K562 (cell line): ENCODE data around the gene GAP43. TPM values are rescaled to one million over a fixed set of nuclear protein-coding genes. Genes with fewer than 3 reads are reported as not detected.

ENCODE experiments used
- ATAC-seq: fragments of 200-7000 bp; cut with Tn5 transposase; 3 replicates; pipeline ENCODE4 v1.9.1; 2020; ENCODE audit warnings: moderate library complexity
- BruUV-seq: library from RNA; stranded (reverse); fragments of 400-500 nt; replicated peaks from 2 replicates; lab custom pipeline; 2021; lab: Mats Ljungman, UMichigan
- CTCF ChIA-PET: fragments of 300-600 bp; formaldehyde crosslinking; extraction: SDS; loops from one replicate; lab custom pipeline; 2021; ENCODE audit warnings: low intra/inter-chr PET ratio; lab: Yijun Ruan, JAX
- POLR2A ChIA-PET: fragments of 300-600, 350-650 bp; sonication (Branson Sonifier 250); formaldehyde crosslinking; extraction: SDS; loops from one replicate; lab custom pipeline; 2021; ENCODE audit warnings: antibody characterized with exemption, inconsistent platforms; lab: Yijun Ruan, JAX
- DNase-seq, 4 experiments: peaks; one replicate each; pipeline versions ENCODE4 v3.0.0 to v3.0.0-alpha.2; 2011 to 2018; ENCODE audit warnings: low spot score in 3 of 4, mixed read lengths in 3 of 4; ENCODE audit errors: extremely low read depth in 1 of 4
- FAIRE-seq: peaks from 2 replicates; lab custom pipeline; 2011; peaks lifted over from hg19 to GRCh38; lab: Jason Lieb, UNC
- H2AFZ ChIP-seq: 2 replicates; pipeline ENCODE4 v1.6.0; 2011; ENCODE audit warnings: low read depth, low read length, control low read depth, inconsistent platforms
- H3K27ac ChIP-seq: fragments of 200-600 bp; 3 replicates; pipeline ENCODE4 v1.8.0; 2011; ENCODE audit warnings: low read depth, mild to moderate bottlenecking, control low read depth, inconsistent platforms, low read length, moderate library complexity, mixed read lengths; ENCODE audit errors: extremely low read depth
- H3K27me3 ChIP-seq, 2 experiments: fragments of 300-600 bp in 1 of 2; 2 replicates in 1 of 2; 3 replicates in 1 of 2; pipeline versions ENCODE4 v1.6.0 to v1.8.0; 2011; ENCODE audit warnings: inconsistent platforms in 2 of 2, low read length in 2 of 2, mild to moderate bottlenecking in 1 of 2, mixed read lengths in 1 of 2, moderate library complexity in 1 of 2; ENCODE audit not compliant: control insufficient read depth in 2 of 2, insufficient read depth in 2 of 2
- H3K36me3 ChIP-seq: fragments of 300-600 bp; 3 replicates; pipeline ENCODE4 v1.8.0; 2011; ENCODE audit warnings: mild to moderate bottlenecking, low read length, inconsistent platforms; ENCODE audit not compliant: control insufficient read depth, insufficient read depth
- H3K4me1 ChIP-seq, 2 experiments: fragments of 200-600 bp in 1 of 2; replicated peaks in 1 of 2; 2 replicates in 1 of 2; 3 replicates in 1 of 2; pipeline versions ENCODE4 v1.5.1 to v1.8.0; 2011; ENCODE audit warnings: inconsistent platforms in 2 of 2, low read length in 2 of 2, mild to moderate bottlenecking in 1 of 2, mixed read lengths in 1 of 2, moderate library complexity in 1 of 2; ENCODE audit not compliant: control insufficient read depth in 2 of 2, insufficient read depth in 2 of 2
- H3K4me2 ChIP-seq: 2 replicates; pipeline ENCODE4 v1.6.1; 2011; ENCODE audit warnings: low read length, control low read depth, inconsistent platforms, mixed read lengths; ENCODE audit not compliant: insufficient read depth
- H3K4me3 ChIP-seq: fragments of 200-600 bp; sonication (generic), shearing (Covaris generic); 2 replicates; pipeline ENCODE4 v1.5.1; 2016; ENCODE audit warnings: control low read depth, inconsistent platforms
- H3K79me2 ChIP-seq: fragments of 200-600 bp; 3 replicates; pipeline ENCODE4 v1.8.0; 2011; ENCODE audit warnings: low read length, inconsistent platforms; ENCODE audit not compliant: control insufficient read depth, insufficient read depth
- H3K9ac ChIP-seq, 2 experiments: 2 replicates each; pipeline versions ENCODE4 v1.6.0 to v1.6.1; 2011; ENCODE audit warnings: low read depth in 2 of 2, low read length in 2 of 2, control low read depth in 1 of 2, inconsistent platforms in 1 of 2, mild to moderate bottlenecking in 1 of 2, mixed read lengths in 1 of 2; ENCODE audit not compliant: insufficient read depth in 1 of 2
- H3K9me1 ChIP-seq: one replicate; pipeline ENCODE4 v1.6.0; 2011; ENCODE audit warnings: inconsistent platforms, mild to moderate bottlenecking, low read length, moderate library complexity; ENCODE audit not compliant: control insufficient read depth, insufficient read depth
- H3K9me3 ChIP-seq: replicated peaks from 2 replicates; pipeline ENCODE4 v1.5.1; 2011; ENCODE audit warnings: low read depth, low read length, inconsistent platforms; ENCODE audit not compliant: control insufficient read depth, insufficient read depth
- H4K20me1 ChIP-seq: replicated peaks from 2 replicates; pipeline ENCODE4 v1.6.1; 2011; ENCODE audit warnings: low read length, inconsistent platforms, mixed read lengths; ENCODE audit not compliant: control insufficient read depth, insufficient read depth
- COPS2 ChIP-seq: fragments of 450-650 bp; conservative IDR thresholded peaks from 2 replicates; pipeline ENCODE4 v1.6.1; 2016; ENCODE audit warnings: mild to moderate bottlenecking, moderate library complexity
- FOXM1 ChIP-seq, 2 experiments: fragments of 450-650 bp in 1 of 2; sonication (generic) in 1 of 2; formaldehyde crosslinking in 1 of 2; IDR thresholded peaks; 2 replicates each; pipeline versions ENCODE4 v1.6.1 to v1.9.0; 2017 to 2022; ENCODE audit warnings: low read depth in 2 of 2, mild to moderate bottlenecking in 2 of 2, missing genetic modification reagents in 1 of 2, moderate library complexity in 1 of 2
- GTF2B ChIP-seq: IDR thresholded peaks from 2 replicates; pipeline ENCODE4 v1.6.1; 2011; ENCODE audit not compliant: insufficient read length; ENCODE audit errors: extremely low read depth
- HMG20A ChIP-seq: fragments of 450-650 bp; formaldehyde crosslinking; conservative IDR thresholded peaks from 2 replicates; pipeline ENCODE4 v1.4.0; 2020; ENCODE audit warnings: mild to moderate bottlenecking, mixed read lengths
- NFIC ChIP-seq: fragments of 450-650 bp; IDR thresholded peaks from 2 replicates; pipeline ENCODE4 v1.6.1; 2017; ENCODE audit warnings: mild to moderate bottlenecking, inconsistent platforms
- NR2C1 ChIP-seq, 2 experiments: fragments of 450-650 bp; IDR thresholded peaks; 2 replicates each; pipeline ENCODE4 v1.6.1; 2017; ENCODE audit warnings: mild to moderate bottlenecking in 2 of 2, antibody characterized with exemption in 1 of 2, inconsistent platforms in 1 of 2, missing compliant biosample characterization in 1 of 2, missing genetic modification characterization in 1 of 2
- STAG1 ChIP-seq: sonication (generic); formaldehyde crosslinking; IDR thresholded peaks from 2 replicates; pipeline ENCODE4 v1.5.0; 2020; ENCODE audit warnings: missing genetic modification reagents, borderline replicate concordance
- TCF7L2 ChIP-seq: fragments of 150-350 bp; IDR thresholded peaks from 2 replicates; pipeline ENCODE4 v1.6.1; 2016; ENCODE audit warnings: low read depth, mild to moderate bottlenecking, low read length, moderate library complexity
- ZBTB33 ChIP-seq: sonication (generic); formaldehyde crosslinking; IDR thresholded peaks from 2 replicates; pipeline ENCODE4 v1.8.1; 2023; ENCODE audit warnings: mild to moderate bottlenecking, missing genetic modification reagents
- ZNF12 ChIP-seq: sonication (generic); formaldehyde crosslinking; IDR thresholded peaks from 2 replicates; pipeline ENCODE4 v1.4.0; 2020; ENCODE audit warnings: mild to moderate bottlenecking, missing genetic modification reagents
- WGBS: fragments of 100-300 bp; shearing (Covaris generic); methylation state at CpG from one replicate; pipeline ENCODE4 v1.1.6; 2016; ENCODE audit warnings: low coverage, mixed read lengths; ENCODE audit not compliant: insufficient coverage; ENCODE audit errors: missing lambda C conversion rate; 5-methylcytosine and 5-hydroxymethylcytosine counted together
- in situ Hi-C: fragments of 300-500 bp; cut with MboI; formaldehyde crosslinking; loops from 4 replicates; pipeline ENCODE4 v1.15.0; 2018; ENCODE audit warnings: inconsistent platforms, mixed read lengths
- intact Hi-C: fragments of 100-400 bp; cut with micrococcal nuclease; formaldehyde crosslinking; loops from 2 replicates; pipeline ENCODE4 v1.14.2; 2022
- polyA plus RNA-seq, 8 experiments: library from polyadenylated mRNA; depleted of rRNA in 4 of 8; stranded (reverse) in 5 of 8; unstranded in 3 of 8; fragments of >200 nt; fragmentation: Nextera tagmentation in 2 of 8; fragmentation: Illumina TruSeq in 1 of 8; extraction: Ambion mirVana in 2 of 8; extraction: Trizol in 1 of 8; gene quantifications; 2 replicates each; pipeline versions ENCODE4 v1.2.1 to v1.2.3, GENCODE V29; 2011 to 2014; ENCODE audit warnings: inconsistent platforms in 1 of 8, missing spikeins in 1 of 8
- total RNA-seq, 7 experiments: library from RNA; depleted of rRNA in 6 of 7; stranded (reverse); fragments of >200 nt in 6 of 7; fragmentation: Illumina TruSeq in 2 of 7; extraction: Trizol in 2 of 7; gene quantifications; 2 replicates each; pipeline versions ENCODE4 v1.2.1 to v1.2.3, GENCODE V29; 2011 to 2021; ENCODE audit warnings: low replicate concordance in 1 of 7

Gene GAP43
- total and polyA plus RNA-seq, 9 of the 15 experiments (the other 6 are each of a cell fraction or from before 2014, with no cell fraction given), result 0.04 to 0.11 (median 0.09) TPM; not detected in 6

GRCh38 chr3:115687721-115688120, 64.4 kb downstream of the GAP43 start (continued):
- TF ChIP-seq ZBTB33 (CRISPR knock-in tag) (no peak), NR2C1 (IDR thresholded peaks at IDR 0.05) (no peak), NR2C1 (tag; IDR thresholded peaks at IDR 0.05) (no peak), TCF7L2 (no peak), GTF2B (no peak), ZNF12 (no peak), STAG1 (CRISPR knock-in tag) (no peak), COPS2 (no peak), HMG20A (CRISPR knock-in tag) (no peak)

GRCh38 chr3:115688418-115688817, 65.1 kb downstream of the GAP43 start:
- Histone ChIP-seq H3K9me3 (no peaks in the 10 kb centered on the region), H4K20me1 (no peaks in the 10 kb centered on the region), H3K4me1 (no peaks in the 10 kb centered on the region), H3K4me3 (no peak overlapping the region), H3K9ac (no peak overlapping the region), H3K27ac (no peak overlapping the region), H3K27me3 (no peaks in the 10 kb centered on the region), H3K9me1 (no peaks in the 10 kb centered on the region), H3K79me2 (no peaks in the 10 kb centered on the region), H2AFZ (no peak overlapping the region), H3K4me2 (no peak overlapping the region), H3K36me3 (no peaks in the 10 kb centered on the region)
- intact Hi-C loops, result no loop called here
- FAIRE-seq (no peak), ATAC-seq (no peak), DNase-seq (no peak)
- TF ChIP-seq NFIC (no peak), FOXM1 (IDR thresholded peaks at IDR 0.05; ENCODE audit: low read depth) (no peak), FOXM1 (CRISPR knock-in tag; IDR thresholded peaks at IDR 0.05; ENCODE audit: low read depth) (no peak)
- no TSS peak for BruUV-seq
- WGBS, result 4% methylated on average over 4 of the region's 7 CpGs
- in situ Hi-C loops, result loop anchor here (25.0 kb wide), 1 partner anchor 476 kb away; no protein-coding TSS in a partner anchor
- ChIA-PET POLR2A (interaction anchor here (1.1 kb wide), 1 partner anchor 73 kb away, joined by 3 read pairs; no protein-coding TSS in a partner anchor), CTCF (no interaction called here)
